Mucosa of rectum (tissue), 2 donors: ENCODE results near the gene ELOVL7.
"Not testable (repeated sequence)": the region's sequence is repeated elsewhere in the genome, so short reads cannot be mapped to it uniquely, and the experiment has no call there.

ENCODE experiments used
- H3K27ac ChIP-seq, 2 donors: one replicate each; pipeline ENCODE4 v1.7.0; 2013; ENCODE audit warnings: inconsistent platforms in 2 of 2, low read depth in 2 of 2, low read length in 2 of 2
- H3K27me3 ChIP-seq, 2 donors: one replicate each; pipeline ENCODE4 v1.7.0; 2013; ENCODE audit warnings: low read length in 2 of 2; ENCODE audit not compliant: control insufficient read depth in 2 of 2, insufficient read depth in 2 of 2
- H3K36me3 ChIP-seq, 2 donors: one replicate each; pipeline ENCODE4 v1.7.0; 2013; ENCODE audit warnings: low read length in 2 of 2; ENCODE audit not compliant: control insufficient read depth in 2 of 2, insufficient read depth in 2 of 2
- H3K4me1 ChIP-seq, 2 donors: one replicate each; pipeline ENCODE4 v1.7.0; 2013; ENCODE audit warnings: low read length in 2 of 2, mild to moderate bottlenecking in 1 of 2; ENCODE audit not compliant: control insufficient read depth in 2 of 2, insufficient read depth in 2 of 2
- H3K4me3 ChIP-seq, 2 donors: one replicate each; pipeline ENCODE4 v1.7.0; 2013; ENCODE audit warnings: low read length in 2 of 2
- H3K9ac ChIP-seq, 2 donors: one replicate each; pipeline ENCODE4 v1.7.0; 2013; ENCODE audit warnings: low read length in 2 of 2, low read depth in 1 of 2, mild to moderate bottlenecking in 1 of 2
- H3K9me3 ChIP-seq, 2 donors: one replicate each; pipeline ENCODE4 v1.7.0; 2013; ENCODE audit warnings: low read length in 2 of 2; ENCODE audit not compliant: control insufficient read depth in 2 of 2
- donor health status: healthy.
- donor health status: Normal muscosa, but diverticular disease.

ELOVL7 gene

DNA sequence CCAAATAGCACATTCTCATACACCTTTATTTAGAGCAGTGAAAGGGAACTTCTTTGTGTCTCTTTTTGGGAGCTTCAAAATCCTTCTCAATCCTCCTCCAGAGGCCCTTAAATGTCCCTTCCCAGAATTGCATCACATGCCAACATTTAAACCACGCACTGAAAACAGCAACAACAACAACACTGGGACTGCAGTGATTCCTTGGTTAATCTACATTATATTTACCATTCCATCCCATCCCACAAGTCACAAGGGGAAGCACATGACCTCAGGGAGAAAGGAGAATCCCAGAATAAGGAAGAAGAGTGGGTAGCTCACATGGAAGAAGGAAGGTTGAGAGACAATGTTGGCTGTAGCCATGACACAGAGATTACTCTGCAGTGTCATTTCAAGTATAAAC, 41.1 kb downstream of the ELOVL7 start:
- no peak overlapping the region for H3K9ac ChIP-seq
- H3K27me3 ChIP-seq = no peaks in the 10 kb centered on the region
- no peak overlapping the region for H3K27ac ChIP-seq
- H3K4me3 ChIP-seq = no peak overlapping the region
- no peaks in the 10 kb centered on the region for H3K9me3 ChIP-seq
- no peaks in the 10 kb centered on the region for H3K36me3 ChIP-seq
- H3K4me1 ChIP-seq = no peaks in the 10 kb centered on the region

DNA sequence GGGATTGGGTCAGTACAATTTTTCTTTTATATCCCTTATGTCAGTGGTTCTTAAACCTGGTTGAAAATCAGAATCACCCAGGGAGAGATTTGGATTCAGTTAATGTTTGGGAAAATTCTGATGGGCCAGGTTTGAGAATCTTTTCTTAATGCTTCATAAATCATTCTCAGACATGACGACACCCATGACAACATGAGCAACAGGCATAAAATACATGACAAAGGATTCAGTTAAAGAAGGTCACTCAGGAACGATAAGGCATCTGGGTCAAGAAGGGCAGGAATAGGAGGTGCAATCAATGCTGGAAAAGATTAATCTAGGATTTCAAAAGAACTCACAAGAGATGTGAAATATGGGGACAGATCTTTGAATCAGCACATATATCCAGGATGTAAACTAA, 41.8 kb downstream of the ELOVL7 start:
- Histone ChIP-seq H3K36me3 (no peaks in the 10 kb centered on the region), H3K4me3 (no peak overlapping the region), H3K27me3 (no peaks in the 10 kb centered on the region), H3K9ac (no peak overlapping the region), H3K27ac (no peak overlapping the region), H3K4me1 (no peaks in the 10 kb centered on the region), H3K9me3 (no peaks in the 10 kb centered on the region)

DNA sequence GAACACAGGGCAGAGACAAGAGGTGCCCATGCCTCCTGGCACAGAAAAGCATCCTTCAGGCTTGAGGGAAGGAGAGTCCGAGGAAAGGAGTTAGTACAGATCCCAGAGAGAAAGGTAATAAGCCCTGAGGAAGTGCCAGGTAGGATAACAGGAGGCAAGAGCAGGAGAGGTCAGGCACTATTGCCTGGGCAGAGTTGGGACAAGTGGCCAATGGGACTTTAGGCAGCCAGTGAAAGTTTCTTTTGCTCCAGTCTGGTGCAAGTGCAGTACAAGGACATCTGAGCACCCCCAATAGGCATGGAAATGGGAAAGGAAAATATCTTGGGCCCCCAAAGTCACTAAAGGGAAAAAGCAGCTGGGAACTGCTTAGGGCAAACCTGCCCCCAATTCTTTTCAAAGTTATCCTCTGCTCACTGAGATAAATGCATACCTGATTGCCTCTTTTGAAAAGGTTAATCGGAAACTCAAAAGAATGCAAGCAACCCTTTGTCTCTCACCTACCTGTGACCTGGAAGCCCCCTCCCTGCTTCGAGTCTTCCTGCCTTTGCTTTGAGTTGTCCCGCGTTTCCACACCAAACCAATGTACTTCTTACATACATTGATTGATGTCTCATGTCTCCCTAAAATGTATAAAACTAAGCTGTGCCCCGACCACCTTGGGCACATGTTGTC, 46.5 kb downstream of the ELOVL7 start:
- H3K4me3 ChIP-seq = no peak overlapping the region
- H3K9ac ChIP-seq = no peak overlapping the region
- no peaks in the 10 kb centered on the region for H3K36me3 ChIP-seq
- H3K27me3 ChIP-seq = no peaks in the 10 kb centered on the region
- H3K9me3 ChIP-seq = no peaks in the 10 kb centered on the region
- no peak overlapping the region for H3K27ac ChIP-seq
- no peaks in the 10 kb centered on the region for H3K4me1 ChIP-seq

DNA sequence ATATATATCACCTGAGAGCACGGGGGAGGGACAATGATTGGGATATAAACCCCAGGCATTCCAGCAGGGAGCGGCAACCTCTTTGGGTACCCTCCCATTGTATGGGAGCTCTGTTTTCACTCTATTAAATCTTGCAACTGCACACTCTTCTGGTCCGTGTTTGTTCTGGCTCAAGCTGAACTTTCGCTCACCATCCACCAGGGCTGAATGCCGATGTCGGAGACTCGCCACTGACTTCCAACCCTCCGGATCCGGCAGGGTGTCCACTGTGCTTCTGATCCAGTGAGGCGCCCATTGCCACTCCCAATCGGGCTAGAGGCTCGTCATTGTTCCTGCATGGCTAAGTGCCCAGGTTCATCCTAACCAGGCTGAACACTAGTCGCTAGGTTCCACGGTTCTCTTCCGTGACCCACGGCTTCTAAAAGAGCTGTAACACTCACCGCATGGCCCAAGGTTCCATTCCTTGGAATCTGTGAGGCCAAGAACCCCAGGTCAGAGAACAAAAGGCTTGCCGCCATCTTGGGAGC, 48.6 kb downstream of the ELOVL7 start:
- H3K9me3 ChIP-seq, H3K27me3 ChIP-seq, H3K4me3 ChIP-seq, H3K9ac ChIP-seq, H3K27ac ChIP-seq, H3K36me3 ChIP-seq, H3K4me1 ChIP-seq: not testable (repeated sequence)

DNA sequence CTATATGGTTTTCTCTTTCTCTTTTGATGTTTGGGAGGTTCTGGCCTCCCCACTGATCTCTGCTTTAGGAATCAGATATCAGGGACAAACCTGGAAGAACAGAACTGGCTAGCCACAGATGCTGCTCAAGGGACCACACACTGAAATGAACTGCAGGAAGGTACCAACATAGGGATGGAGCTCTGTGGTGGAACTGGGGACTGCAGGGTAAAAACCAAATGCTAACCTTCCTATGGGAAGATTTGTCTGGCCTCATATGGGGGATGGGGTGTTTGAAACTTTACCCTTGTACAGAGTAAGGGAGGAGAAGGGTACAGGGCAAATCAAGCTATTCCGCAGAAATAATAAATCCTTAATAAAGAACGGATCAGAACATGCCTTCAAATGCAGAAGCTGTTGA, 49.4 kb downstream of the ELOVL7 start:
- Histone ChIP-seq H3K36me3 (no peaks in the 10 kb centered on the region), H3K27ac (no peak overlapping the region), H3K9me3 (no peaks in the 10 kb centered on the region), H3K9ac (no peak overlapping the region), H3K27me3 (no peaks in the 10 kb centered on the region), H3K4me1 (no peaks in the 10 kb centered on the region), H3K4me3 (no peak overlapping the region)

DNA sequence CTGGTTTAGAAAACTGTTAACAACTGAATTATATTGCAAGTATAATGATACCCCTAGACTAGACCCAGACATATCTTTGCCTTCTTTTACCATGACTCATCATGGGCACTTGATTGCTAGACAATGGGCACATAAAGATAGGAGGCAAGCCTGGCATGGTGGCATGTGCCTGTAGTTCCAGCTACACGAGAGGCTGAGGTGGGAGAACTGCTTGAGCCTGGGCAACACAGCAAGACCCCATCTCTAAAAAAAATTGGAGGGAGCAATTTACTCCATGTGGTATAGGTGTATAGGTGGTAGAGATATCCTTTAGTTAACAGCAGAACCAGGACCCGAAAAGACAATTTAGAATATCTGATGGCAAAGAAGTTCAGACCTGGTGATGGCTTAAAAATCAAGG, 51.6 kb downstream of the ELOVL7 start:
- Histone ChIP-seq H3K36me3 (no peaks in the 10 kb centered on the region), H3K9ac (no peak overlapping the region), H3K27ac (no peak overlapping the region), H3K9me3 (no peaks in the 10 kb centered on the region), H3K27me3 (no peaks in the 10 kb centered on the region), H3K4me3 (no peak overlapping the region), H3K4me1 (no peaks in the 10 kb centered on the region)

DNA sequence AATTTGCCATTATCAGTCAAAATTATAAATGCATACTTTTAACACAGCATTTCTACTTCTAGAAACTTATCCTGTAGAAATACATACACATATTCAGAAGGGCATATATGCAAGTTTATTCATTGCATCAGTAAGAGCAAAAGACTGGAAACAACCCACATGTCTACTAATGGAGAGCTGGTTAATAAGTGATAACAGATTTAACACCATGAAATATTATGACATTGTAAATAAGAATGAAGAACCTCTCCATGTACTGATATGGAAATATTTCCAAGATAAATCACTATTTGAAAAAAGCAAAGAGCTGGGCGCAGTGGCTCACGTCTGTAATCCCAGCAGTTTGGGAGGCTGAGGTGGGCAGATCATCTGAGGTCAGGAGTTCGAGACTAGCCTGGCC, 54.5 kb downstream of the ELOVL7 start:
- Histone ChIP-seq H3K27ac (no peak overlapping the region), H3K9ac (no peak overlapping the region), H3K4me3 (no peak overlapping the region), H3K27me3 (no peaks in the 10 kb centered on the region), H3K36me3 (no peaks in the 10 kb centered on the region), H3K4me1 (no peaks in the 10 kb centered on the region), H3K9me3 (no peaks in the 10 kb centered on the region)

DNA sequence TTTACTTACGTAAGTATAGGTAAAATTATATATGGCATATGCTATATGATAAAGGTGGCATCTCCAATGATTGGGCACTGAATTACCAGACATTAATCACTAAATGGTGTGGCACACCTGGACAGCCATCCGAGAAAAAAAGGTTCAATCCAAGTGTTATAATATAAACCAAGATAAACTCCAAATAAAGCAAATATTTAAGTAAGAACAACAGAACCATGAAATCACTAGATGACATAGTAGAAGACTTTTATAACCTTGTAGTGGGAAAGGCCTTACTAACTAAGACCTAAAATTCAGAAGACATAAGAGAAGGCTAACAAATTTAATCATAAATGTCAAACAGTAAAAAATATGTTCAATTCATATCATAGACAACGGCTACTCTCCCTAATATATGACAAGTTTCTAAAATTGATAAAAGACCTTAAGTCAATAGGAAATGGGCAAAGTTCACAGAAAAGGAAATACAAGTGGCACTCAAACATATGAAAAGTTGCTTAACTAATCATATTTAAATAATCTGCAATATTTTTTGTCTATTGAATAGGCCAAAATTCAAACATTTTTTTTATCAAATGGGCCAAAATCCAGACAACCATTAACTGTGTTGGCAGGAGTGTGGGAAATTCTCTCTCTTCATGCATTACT, 55.1 kb downstream of the ELOVL7 start:
- H3K4me1 ChIP-seq = no peaks in the 10 kb centered on the region
- no peak overlapping the region for H3K9ac ChIP-seq
- H3K4me3 ChIP-seq = no peak overlapping the region
- no peaks in the 10 kb centered on the region for H3K9me3 ChIP-seq
- H3K27me3 ChIP-seq = no peaks in the 10 kb centered on the region
- H3K27ac ChIP-seq = no peak overlapping the region
- no peaks in the 10 kb centered on the region for H3K36me3 ChIP-seq

DNA sequence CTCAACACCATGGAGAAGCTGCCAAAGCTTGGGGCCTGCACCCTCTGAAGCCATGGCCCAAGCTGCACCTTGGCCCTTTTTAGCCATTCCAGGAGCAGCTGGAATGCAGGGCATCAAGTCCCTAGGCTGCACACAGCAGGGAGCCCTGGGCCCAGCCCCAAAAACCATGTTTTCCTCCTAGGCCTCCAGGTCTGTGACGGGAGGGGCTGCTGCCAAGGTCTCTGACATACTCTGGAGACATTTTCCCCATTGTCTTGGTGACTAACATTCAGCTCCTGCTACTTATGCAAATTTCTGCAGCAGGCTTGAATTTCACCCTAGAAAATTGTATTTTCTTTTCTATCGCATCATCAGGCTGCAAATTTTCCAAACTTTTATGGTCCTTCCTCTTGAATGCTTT, 64.6 kb downstream of the ELOVL7 start:
- H3K36me3 ChIP-seq = no peaks in the 10 kb centered on the region
- no peak overlapping the region for H3K9ac ChIP-seq
- no peaks in the 10 kb centered on the region for H3K27me3 ChIP-seq
- no peaks in the 10 kb centered on the region for H3K9me3 ChIP-seq
- H3K4me3 ChIP-seq = no peak overlapping the region
- no peak overlapping the region for H3K27ac ChIP-seq
- no peaks in the 10 kb centered on the region for H3K4me1 ChIP-seq

DNA sequence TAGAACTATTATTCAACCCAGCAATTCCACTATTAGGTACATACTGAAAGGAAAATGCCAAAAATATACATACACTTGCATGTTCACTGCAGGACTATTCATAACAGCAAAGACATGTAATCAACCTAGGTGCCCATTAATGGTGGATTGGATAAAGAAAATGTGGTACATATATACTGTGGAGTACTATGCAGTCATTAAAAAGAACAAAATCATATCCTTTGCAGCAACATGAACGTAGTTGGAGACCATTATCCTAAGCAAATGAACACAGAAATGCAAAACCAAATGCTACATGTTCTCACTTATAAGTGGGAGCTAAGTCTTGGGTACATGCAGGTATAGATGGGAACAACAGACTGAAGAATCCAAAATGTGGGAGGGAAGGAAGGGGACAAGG, 67.7 kb downstream of the ELOVL7 start:
- no peak overlapping the region for H3K27ac ChIP-seq
- H3K9ac ChIP-seq = no peak overlapping the region
- no peaks in the 10 kb centered on the region for H3K4me1 ChIP-seq
- H3K27me3 ChIP-seq = no peaks in the 10 kb centered on the region
- no peaks in the 10 kb centered on the region for H3K36me3 ChIP-seq
- no peaks in the 10 kb centered on the region for H3K9me3 ChIP-seq
- no peak overlapping the region for H3K4me3 ChIP-seq
